GM21367 (cell line): Measurements from ENCODE around the gene KLKB1.

Experiments used
- ATAC-seq: cut with Tn5 transposase; IDR thresholded peaks from one replicate; pipeline ENCODE4 v1.9.1; 2021; ENCODE audit not compliant: unreplicated experiment

KLKB1 gene

GRCh38 chr4:186227221-186227620 lies at the start of gene KLKB1:
Gene KLKB1 (plus strand): TSS chr4:186227507. CDS start chr4:186228196, 689 bp downstream.
- ATAC-seq = no peak

DNA sequence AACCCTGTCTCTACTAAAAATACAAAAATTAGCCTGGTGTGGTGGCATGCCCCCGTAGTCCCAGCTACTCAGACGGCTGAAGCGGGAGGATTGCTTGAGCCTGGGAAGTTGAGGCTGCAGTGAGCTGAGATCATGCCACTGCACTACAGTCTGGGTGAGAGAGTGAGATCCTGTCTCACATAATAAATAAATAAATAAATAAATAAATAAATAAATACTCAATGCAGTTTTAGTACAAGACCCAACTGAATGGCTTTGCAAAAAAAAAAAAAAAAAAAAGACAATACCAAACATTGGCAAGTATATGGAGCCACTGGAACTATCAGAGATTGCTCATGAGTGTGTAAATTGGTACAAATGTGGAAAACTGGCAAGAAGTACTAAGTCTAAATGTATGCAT lies 39.2 kb upstream of the KLKB1 start:
- ATAC-seq = no peak

DNA sequence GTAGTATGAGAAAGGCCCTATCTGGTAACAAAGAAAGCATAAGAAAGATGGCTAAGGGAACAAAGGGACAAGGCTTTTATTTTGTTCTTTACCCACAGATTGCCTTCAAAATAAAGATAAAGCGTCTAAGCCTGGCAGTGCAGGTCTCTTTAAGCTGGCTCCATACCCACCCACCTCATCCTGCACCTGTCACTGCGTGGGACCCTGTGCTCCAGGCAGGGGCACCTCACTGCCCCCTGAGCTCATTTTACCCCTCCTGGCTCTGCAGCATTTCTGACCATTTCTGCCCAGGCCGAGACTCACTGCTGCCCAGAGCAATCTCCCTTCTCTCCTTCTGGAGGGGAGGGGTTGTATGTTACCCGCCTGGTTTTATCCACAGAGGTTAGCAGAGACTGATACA lies 37.7 kb upstream of the KLKB1 start:
- no peak for ATAC-seq

- ATAC-seq = peak; percentile 36
These were observed 36.6 kb upstream of the KLKB1 start for GRCh38 chr4:186190581-186191199.

- peak; percentile 86 for ATAC-seq
These were observed 35.9 kb upstream of the KLKB1 start, which contains the start of gene CYP4V2 for GRCh38 chr4:186191200-186192065. Gene CYP4V2 (plus strand): TSS chr4:186191567. CDS start chr4:186191824, 257 bp downstream.

GRCh38 chr4:186192066-186192612 lies 35.2 kb upstream of the KLKB1 start:
- peak; percentile 8 for ATAC-seq

DNA sequence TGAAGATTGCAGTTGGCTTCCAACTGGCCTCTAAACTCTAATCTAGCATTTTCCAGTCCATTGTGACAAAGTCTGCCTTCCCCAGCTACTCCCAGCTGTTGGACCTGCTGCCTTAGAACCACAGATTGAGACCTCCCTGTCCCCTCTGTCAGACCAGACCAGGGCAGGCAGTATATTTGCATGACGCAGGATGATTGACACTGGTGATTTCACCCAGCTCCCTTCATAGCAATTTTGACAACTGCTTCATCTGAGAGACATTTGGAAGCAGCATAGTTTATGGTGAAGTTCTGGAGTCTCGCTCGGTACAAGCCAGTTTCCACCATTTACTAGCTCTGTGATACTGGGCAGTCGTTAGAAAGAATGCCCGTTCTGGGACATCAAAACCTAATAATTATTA lies 33.5 kb upstream of the KLKB1 start:
- ATAC-seq = no peak

GRCh38 chr4:186196063-186196462 lies 31.2 kb upstream of the KLKB1 start:
- ATAC-seq = no peak

GRCh38 chr4:186200516-186200915 lies 26.8 kb upstream of the KLKB1 start:
- ATAC-seq = no peak

DNA sequence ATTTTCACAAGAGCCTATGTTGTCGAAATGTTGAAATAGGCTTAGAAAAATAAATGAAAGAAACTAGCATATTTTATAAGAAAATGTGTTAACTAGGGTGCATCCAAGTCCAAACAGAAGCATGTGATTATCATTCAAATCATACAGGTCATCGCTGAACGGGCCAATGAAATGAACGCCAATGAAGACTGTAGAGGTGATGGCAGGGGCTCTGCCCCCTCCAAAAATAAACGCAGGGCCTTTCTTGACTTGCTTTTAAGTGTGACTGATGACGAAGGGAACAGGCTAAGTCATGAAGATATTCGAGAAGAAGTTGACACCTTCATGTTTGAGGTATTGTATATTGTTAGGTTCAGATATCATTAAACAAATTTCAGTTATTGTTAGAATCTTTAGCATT lies 26.3 kb upstream of the KLKB1 start:
- no peak for ATAC-seq

GRCh38 chr4:186201535-186202230 lies 25.6 kb upstream of the KLKB1 start:
- peak; percentile 96 for ATAC-seq

DNA sequence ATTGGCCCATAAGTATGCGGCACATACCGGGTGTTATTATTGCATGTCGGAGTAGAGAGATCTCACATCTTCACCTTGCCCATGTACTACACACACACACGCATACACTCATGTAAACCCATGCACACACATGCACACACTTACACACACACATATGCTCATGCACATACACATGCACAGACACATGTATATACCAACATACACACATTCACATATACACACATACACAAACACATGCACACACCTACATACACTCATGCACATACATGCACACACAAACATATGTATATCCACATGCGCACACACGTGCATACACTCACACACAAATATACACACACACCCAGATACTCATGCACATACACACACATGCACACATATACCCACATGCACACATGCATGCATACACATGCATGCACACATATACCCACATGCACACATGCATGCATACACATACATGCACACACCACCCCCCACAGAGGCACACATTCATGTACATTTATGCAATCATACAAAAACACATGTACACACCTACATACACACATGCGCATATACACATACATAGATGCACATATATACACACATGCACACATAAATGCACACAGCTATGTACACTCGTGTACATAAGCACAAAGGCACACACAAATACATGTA lies 24.7 kb upstream of the KLKB1 start:
- no peak for ATAC-seq

- ATAC-seq = no peak
These were observed 23.9 kb upstream of the KLKB1 start for GRCh38 chr4:186203406-186203805.

GRCh38 chr4:186204103-186204559 lies 23.2 kb upstream of the KLKB1 start:
- no peak for ATAC-seq

DNA sequence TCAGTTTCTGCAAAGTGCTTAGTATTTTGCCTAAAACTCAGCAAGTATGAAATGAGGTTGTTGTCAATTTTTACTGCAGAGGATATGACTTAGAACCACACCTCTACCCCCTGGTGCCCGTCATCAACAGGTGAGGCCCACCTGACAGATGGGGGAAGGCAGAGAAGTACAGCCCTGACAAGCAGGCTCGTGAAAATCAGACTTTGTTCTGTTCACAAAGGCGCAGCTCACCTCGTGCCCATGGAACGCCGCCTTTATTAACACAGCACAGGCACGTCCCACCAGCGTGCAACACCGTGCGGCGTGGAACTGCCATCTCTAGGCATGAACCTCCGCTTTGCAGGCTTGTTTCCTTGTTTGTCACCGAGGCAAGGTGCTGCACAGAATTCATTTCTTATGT lies 22.6 kb upstream of the KLKB1 start:
- no peak for ATAC-seq

DNA sequence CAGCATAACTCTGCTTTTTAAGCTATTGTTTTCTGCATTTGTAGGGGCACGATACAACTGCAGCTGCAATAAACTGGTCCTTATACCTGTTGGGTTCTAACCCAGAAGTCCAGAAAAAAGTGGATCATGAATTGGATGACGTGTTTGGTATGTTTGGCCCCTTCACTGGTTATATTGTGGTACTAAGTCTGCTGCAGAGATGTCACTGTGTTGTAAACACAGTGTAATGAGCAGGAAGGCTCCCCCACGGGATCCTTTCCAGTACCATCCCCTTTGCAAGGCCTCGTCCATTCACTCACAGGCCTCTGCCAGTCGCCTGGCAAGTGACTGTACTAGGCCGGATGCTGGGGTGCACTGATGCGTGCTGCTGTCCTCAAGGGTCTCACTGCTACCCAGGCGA lies 22.2 kb upstream of the KLKB1 start:
- ATAC-seq = no peak

DNA sequence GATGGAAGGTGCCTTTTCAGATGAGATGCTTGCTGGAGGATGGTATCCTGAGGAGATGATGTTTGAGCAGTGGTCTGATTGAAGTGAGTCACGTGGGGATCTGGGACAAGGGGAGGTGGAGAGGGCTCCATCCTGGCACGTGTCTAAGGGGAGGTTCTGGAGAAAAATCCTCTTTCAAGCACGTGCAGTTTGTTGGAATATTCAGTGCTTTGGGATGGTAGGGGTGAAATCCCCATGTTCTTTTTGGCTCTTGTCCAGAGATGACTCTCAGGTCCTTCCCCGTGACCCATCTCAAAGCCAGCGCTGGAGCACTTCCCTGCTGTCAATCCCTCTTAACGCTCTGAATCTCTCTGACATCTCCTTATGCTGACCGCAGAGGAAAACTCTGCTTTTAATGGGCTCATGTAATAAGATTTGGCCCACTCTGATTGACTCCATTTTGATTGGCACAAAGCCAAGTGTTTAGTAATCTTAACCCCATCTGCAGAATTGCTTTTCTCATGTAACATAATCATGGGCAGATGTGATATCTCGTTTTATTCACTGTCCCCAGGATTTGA lies 10.8 kb upstream of the KLKB1 start:
- ATAC-seq = no peak

DNA sequence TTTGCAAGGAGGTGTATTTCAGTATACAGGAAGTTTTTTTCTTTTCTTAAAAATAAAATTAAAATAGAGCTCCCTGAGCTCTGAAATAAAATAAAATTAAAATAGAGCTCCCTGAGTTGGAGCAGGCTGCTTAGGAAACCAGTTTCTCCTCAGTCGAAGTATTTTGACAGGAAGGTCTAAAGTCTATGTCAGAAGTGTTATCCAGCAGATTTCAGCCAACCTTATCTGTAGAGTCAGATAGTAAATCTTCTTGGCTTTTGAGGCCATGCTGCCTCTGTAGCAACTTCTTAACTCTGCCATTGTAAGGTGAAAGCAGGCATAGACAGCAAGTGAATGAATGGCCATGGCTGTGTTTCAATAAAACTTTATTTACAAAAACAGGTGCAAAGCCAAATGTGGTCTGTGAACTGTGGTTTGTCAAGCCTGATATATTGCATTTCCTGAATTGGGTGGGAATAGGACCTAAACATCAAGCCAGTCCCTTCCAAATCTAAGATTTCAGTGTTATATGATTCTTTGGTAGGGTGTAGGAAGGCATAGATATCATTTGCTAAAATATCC lies 9.5 kb upstream of the KLKB1 start:
- ATAC-seq = no peak

- ATAC-seq = no peak
These were observed 5.7 kb upstream of the KLKB1 start for GRCh38 chr4:186221624-186222023.

- ATAC-seq = no peak
These were observed 1.5 kb upstream of the KLKB1 start for GRCh38 chr4:186225848-186226247.
